ENCODE results near the gene SLC41A2. TPM values are rescaled to one million over a fixed set of nuclear protein-coding genes. Genes with fewer than 3 reads are reported as not detected.

The SLC41A2 gene
- total RNA-seq, 1 experiment from 2014 or later: 4.3 TPM

DNA sequence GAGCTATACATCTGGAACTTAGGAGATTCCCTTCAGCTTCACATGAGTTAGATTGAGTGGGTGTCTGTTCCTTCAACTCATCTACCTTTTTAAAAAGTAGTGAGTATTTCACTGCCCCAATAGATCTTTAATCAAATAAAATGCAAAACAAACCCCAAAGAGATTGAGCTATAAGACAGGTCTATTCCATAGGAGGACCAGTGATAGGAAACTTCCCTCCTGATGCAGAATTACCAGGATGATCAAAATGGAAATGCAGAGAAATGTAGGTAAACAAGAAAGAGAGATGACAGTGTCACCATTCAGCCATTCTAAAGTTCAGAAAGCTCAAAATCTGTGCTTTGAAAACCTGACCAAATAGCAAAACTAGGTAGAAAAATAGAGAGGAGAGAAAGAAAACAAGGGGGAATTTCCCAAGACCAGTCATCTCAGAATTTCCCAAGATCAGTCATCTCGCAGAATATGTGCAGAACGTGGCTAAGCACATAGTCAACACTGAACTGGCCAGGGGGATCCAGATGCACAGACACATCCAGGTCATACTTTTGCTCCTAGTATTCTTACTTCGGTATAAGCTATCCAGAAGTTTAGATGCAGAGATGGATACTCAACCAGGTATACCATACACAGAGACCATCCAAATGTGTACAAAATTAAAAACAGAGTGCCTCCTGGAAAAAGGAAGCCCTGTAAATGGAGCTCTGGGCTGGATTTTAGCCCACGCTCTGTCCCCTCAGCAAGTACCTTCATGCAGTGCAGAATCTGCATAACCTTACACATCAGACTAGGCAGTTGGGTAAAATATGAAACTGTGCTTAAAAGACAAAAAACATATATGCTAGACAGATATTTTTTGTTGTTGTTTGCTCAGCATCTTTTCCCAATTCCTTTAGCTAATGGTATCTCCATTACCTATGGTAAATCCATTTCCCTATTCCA, 27.4 kb downstream of the SLC41A2 start:
- H3K4me1 Mint-ChIP-seq: no peaks in the 10 kb centered on the region
- Histone ChIP-seq H2BK20ac (ENCODE audit: low read depth, low read length, poor library complexity, severe bottlenecking) (no peak overlapping the region), H3K23ac (ENCODE audit: insufficient read length, low read depth, low read length) (no peak overlapping the region), H2BK120ac (ENCODE audit: low read depth, low read length, poor library complexity, severe bottlenecking) (no peak overlapping the region), H3K27me3 (ENCODE audit: insufficient read depth, low read length) (no peaks in the 10 kb centered on the region), H3K14ac (ENCODE audit: insufficient read depth, low read length) (no peak overlapping the region), H3K23me2 (ENCODE audit: insufficient read length, low read depth, low read length, poor library complexity, severe bottlenecking) (no peaks in the 10 kb centered on the region), H3K4me1 (ENCODE audit: insufficient read depth, low read length) (no peaks in the 10 kb centered on the region), H3K79me1 (ENCODE audit: insufficient read depth, low read depth, low read length, poor library complexity, severe bottlenecking) (no peaks in the 10 kb centered on the region), H3K9me3 (ENCODE audit: control insufficient read depth, low read depth, low read length) (no peaks in the 10 kb centered on the region), H2BK5ac (ENCODE audit: insufficient read length, low read length) (no peak overlapping the region), H2AK5ac (ENCODE audit: insufficient read length, low read length) (no peak overlapping the region), H3K4ac (ENCODE audit: low read depth, low read length) (no peak overlapping the region), H3K9ac (ENCODE audit: extremely low read depth, insufficient read length, low read length) (no peak overlapping the region), H3T11ph (ENCODE audit: low read length) (no peak overlapping the region), H4K20me1 (ENCODE audit: control insufficient read depth, insufficient read depth, insufficient read length) (no peaks in the 10 kb centered on the region), H3K56ac (ENCODE audit: insufficient read length, low read depth, low read length) (no peak overlapping the region), H4K8ac (replicated peaks; ENCODE audit: insufficient read length, low read depth, low read length) (no peak overlapping the region), H2BK12ac (ENCODE audit: insufficient read length, low read depth, low read length) (no peak overlapping the region), H3K18ac (ENCODE audit: insufficient read length, low read depth, low read length) (no peak overlapping the region), H2AFZ (ENCODE audit: low read length) (no peak overlapping the region), H4K91ac (ENCODE audit: insufficient read length, low read depth, low read length) (no peak overlapping the region), H3K79me2 (ENCODE audit: insufficient read depth, low read length) (no peaks in the 10 kb centered on the region), H2BK15ac (ENCODE audit: low read depth, low read length) (no peak overlapping the region), H4K5ac (ENCODE audit: insufficient read length, low read depth, low read length) (no peak overlapping the region), H3K4me2 (ENCODE audit: insufficient read depth, insufficient read length, low read length) (no peak overlapping the region), H3K27ac (ENCODE audit: insufficient read length, low read depth, low read length) (no peak overlapping the region)
- H3K36me3 Mint-ChIP-seq (ENCODE audit: insufficient read depth in 1 of 3, low read depth in 3 of 3): no peaks in the 10 kb centered on the region
- no peaks in the 10 kb centered on the region for H3K9me3 Mint-ChIP-seq
- H3K27ac Mint-ChIP-seq: no peak overlapping the region
- WGBS (ENCODE audit: extremely low coverage, insufficient read length, low lambda C conversion rate): no CpG with 5 or more reads among the region's 4 CpGs
- TF ChIP-seq, protein P1, sequence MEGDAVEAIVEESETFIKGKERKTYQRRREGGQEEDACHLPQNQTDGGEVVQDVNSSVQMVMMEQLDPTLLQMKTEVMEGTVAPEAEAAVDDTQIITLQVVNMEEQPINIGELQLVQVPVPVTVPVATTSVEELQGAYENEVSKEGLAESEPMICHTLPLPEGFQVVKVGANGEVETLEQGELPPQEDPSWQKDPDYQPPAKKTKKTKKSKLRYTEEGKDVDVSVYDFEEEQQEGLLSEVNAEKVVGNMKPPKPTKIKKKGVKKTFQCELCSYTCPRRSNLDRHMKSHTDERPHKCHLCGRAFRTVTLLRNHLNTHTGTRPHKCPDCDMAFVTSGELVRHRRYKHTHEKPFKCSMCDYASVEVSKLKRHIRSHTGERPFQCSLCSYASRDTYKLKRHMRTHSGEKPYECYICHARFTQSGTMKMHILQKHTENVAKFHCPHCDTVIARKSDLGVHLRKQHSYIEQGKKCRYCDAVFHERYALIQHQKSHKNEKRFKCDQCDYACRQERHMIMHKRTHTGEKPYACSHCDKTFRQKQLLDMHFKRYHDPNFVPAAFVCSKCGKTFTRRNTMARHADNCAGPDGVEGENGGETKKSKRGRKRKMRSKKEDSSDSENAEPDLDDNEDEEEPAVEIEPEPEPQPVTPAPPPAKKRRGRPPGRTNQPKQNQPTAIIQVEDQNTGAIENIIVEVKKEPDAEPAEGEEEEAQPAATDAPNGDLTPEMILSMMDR (conservative IDR thresholded peaks at IDR 0.05): no peak
- DNase-seq: no peak
- no peak overlapping the region for H3K4me3 Mint-ChIP-seq
- H3K27me3 Mint-ChIP-seq (ENCODE audit: low read depth): no peaks in the 10 kb centered on the region
